K562 (cell line): ENCODE data around the gene CPED1. TPM values are rescaled to one million over a fixed set of nuclear protein-coding genes. Genes with fewer than 3 reads are reported as not detected.

Source experiments
- BMI1 ChIP-seq: fragments of 150-350 bp; IDR thresholded peaks from 2 replicates; pipeline ENCODE4 v1.6.1; 2014; ENCODE audit warnings: low read length
- GABPB2 ChIP-seq: fragments of 250-450 bp; sonication (Bioruptor Pico); conservative IDR thresholded peaks from 2 replicates; pipeline ENCODE4 v1.5.1; 2021; ENCODE audit warnings: mild to moderate bottlenecking
- HSF4 ChIP-seq: fragments of 250-450 bp; sonication (Bioruptor Pico); IDR thresholded peaks from 2 replicates; pipeline ENCODE4 v2.1.2; 2022; ENCODE audit warnings: mild to moderate bottlenecking, moderate library complexity, borderline replicate concordance
- MCM3 ChIP-seq: fragments of 450-650 bp; IDR thresholded peaks from 2 replicates; pipeline ENCODE4 v1.6.1; 2016
- MEF2A ChIP-seq: IDR thresholded peaks from 2 replicates; pipeline ENCODE4 v1.6.1; 2011; ENCODE audit warnings: low read depth, mild to moderate bottlenecking, low read length, moderate library complexity; ENCODE audit not compliant: control insufficient read depth
- NR1H2 ChIP-seq: sonication (generic); formaldehyde crosslinking; IDR thresholded peaks from 2 replicates; pipeline ENCODE4 v1.4.0; 2020; ENCODE audit warnings: mild to moderate bottlenecking, missing genetic modification reagents
- PHF21A ChIP-seq: fragments of 450-650 bp; IDR thresholded peaks from 2 replicates; pipeline ENCODE4 v1.6.1; 2017; ENCODE audit warnings: low read depth, borderline replicate concordance
- RBM22 ChIP-seq: fragments of 200-400 bp; formaldehyde crosslinking; IDR thresholded peaks from 2 replicates; pipeline ENCODE4 v1.6.1; 2018; ENCODE audit warnings: low read length, low read depth; ENCODE audit not compliant: poor library complexity, severe bottlenecking
- RBM34 ChIP-seq: fragments of 200-400 bp; formaldehyde crosslinking; IDR thresholded peaks from 2 replicates; pipeline ENCODE4 v1.6.1; 2018; ENCODE audit warnings: low read length, borderline replicate concordance; ENCODE audit not compliant: insufficient read depth
- RFX5 ChIP-seq: IDR thresholded peaks from 2 replicates; pipeline ENCODE4 v1.6.1; 2011; ENCODE audit warnings: low read depth, mild to moderate bottlenecking, improper control_type of control experiment, low read length
- TAL1 ChIP-seq: fragments of 450-650 bp; IDR thresholded peaks from 2 replicates; pipeline ENCODE4 v1.6.1; 2016; ENCODE audit warnings: mild to moderate bottlenecking
- TRIM24 ChIP-seq, 2 experiments: fragments of 450-650 bp; IDR thresholded peaks; 2 replicates each; pipeline ENCODE4 v1.6.1; 2016
- ZNF263 ChIP-seq: sonication (generic); formaldehyde crosslinking; IDR thresholded peaks from 2 replicates; pipeline ENCODE4 v1.8.0; 2022; ENCODE audit warnings: mild to moderate bottlenecking, missing genetic modification reagents, borderline replicate concordance
- ZNF431 ChIP-seq: sonication (generic); formaldehyde crosslinking; IDR thresholded peaks from 2 replicates; pipeline ENCODE4 v1.8.0; 2022; ENCODE audit warnings: mild to moderate bottlenecking, missing genetic modification reagents
- ZNF780A ChIP-seq: fragments of 250-450 bp; sonication (Bioruptor Pico); IDR thresholded peaks from 2 replicates; pipeline ENCODE4 v1.5.0; 2021; ENCODE audit warnings: mild to moderate bottlenecking
- ZSCAN29 ChIP-seq: fragments of 450-650 bp; IDR thresholded peaks from 2 replicates; pipeline ENCODE4 v1.6.1; 2017
- polyA plus RNA-seq, 8 experiments: library from polyadenylated mRNA; depleted of rRNA in 4 of 8; stranded (reverse) in 5 of 8; unstranded in 3 of 8; fragments of >200 nt; fragmentation: Nextera tagmentation in 2 of 8; fragmentation: Illumina TruSeq in 1 of 8; extraction: Ambion mirVana in 2 of 8; extraction: Trizol in 1 of 8; gene quantifications; 2 replicates each; pipeline versions ENCODE4 v1.2.1 to v1.2.3, GENCODE V29; 2011 to 2014; ENCODE audit warnings: inconsistent platforms in 1 of 8, missing spikeins in 1 of 8
- total RNA-seq, 7 experiments: library from RNA; depleted of rRNA in 6 of 7; stranded (reverse); fragments of >200 nt in 6 of 7; fragmentation: Illumina TruSeq in 2 of 7; extraction: Trizol in 2 of 7; gene quantifications; 2 replicates each; pipeline versions ENCODE4 v1.2.1 to v1.2.3, GENCODE V29; 2011 to 2021; ENCODE audit warnings: low replicate concordance in 1 of 7
- TF ChIP-seq, protein P1 (sequence below): fragments of 450-650 bp; formaldehyde crosslinking; IDR thresholded peaks from 2 replicates; pipeline ENCODE4 v1.4.0; 2022; ENCODE audit warnings: missing genetic modification characterization
- TF ChIP-seq, protein P2 (sequence below): fragments of 250-450 bp; sonication (Bioruptor Pico); IDR thresholded peaks from 2 replicates; pipeline ENCODE4 v1.4.0; 2020; ENCODE audit warnings: mild to moderate bottlenecking, moderate library complexity
- TF ChIP-seq, protein P3 (sequence below): fragments of 250-450 bp; sonication (Bioruptor Pico); IDR thresholded peaks from 2 replicates; pipeline ENCODE4 v1.4.0; 2020; ENCODE audit warnings: mild to moderate bottlenecking, moderate library complexity, borderline replicate concordance
- TF ChIP-seq, protein P4 (sequence below): fragments of 250-450 bp; sonication (Bioruptor Pico); IDR thresholded peaks from 2 replicates; pipeline ENCODE4 v1.9.0; 2021; ENCODE audit warnings: mild to moderate bottlenecking, inconsistent platforms

CPED1 gene
- total and polyA plus RNA-seq, 9 of the 15 experiments (the other 6 are each of a cell fraction or from before 2014, with no cell fraction given) = 195 to 393 (median 290) TPM

DNA sequence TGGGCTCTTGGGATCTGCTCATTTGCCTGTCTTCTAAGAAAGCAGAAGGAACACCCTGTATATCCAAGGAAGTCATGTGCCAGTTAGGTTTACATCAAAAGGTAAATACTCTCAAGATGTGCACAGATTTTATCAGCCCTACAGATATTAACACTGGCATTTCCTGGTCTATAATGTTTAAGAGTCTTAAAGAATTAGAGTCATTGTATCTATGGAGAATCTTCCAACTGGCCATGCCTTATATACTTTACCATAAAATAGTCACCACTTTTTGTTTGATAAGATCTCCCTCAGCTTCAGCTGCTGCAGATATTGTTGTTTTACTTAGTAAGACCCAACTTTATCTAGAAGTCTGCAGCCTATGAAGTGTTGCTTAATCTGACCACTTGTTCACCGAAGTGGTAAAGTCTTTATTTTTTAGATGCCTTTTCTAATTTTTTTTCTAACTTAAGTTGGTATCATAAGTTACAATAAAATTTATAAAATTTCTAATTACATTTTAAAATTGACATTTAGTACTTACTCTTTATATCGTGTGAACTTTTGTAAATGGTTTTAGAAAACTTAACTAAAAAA lies 58.5 kb downstream of the CPED1 start (continued):
- TF ChIP-seq, protein P1, sequence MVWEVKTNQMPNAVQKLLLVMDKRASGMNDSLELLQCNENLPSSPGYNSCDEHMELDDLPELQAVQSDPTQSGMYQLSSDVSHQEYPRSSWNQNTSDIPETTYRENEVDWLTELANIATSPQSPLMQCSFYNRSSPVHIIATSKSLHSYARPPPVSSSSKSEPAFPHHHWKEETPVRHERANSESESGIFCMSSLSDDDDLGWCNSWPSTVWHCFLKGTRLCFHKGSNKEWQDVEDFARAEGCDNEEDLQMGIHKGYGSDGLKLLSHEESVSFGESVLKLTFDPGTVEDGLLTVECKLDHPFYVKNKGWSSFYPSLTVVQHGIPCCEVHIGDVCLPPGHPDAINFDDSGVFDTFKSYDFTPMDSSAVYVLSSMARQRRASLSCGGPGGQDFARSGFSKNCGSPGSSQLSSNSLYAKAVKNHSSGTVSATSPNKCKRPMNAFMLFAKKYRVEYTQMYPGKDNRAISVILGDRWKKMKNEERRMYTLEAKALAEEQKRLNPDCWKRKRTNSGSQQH = no peak
- TF ChIP-seq, protein P2, sequence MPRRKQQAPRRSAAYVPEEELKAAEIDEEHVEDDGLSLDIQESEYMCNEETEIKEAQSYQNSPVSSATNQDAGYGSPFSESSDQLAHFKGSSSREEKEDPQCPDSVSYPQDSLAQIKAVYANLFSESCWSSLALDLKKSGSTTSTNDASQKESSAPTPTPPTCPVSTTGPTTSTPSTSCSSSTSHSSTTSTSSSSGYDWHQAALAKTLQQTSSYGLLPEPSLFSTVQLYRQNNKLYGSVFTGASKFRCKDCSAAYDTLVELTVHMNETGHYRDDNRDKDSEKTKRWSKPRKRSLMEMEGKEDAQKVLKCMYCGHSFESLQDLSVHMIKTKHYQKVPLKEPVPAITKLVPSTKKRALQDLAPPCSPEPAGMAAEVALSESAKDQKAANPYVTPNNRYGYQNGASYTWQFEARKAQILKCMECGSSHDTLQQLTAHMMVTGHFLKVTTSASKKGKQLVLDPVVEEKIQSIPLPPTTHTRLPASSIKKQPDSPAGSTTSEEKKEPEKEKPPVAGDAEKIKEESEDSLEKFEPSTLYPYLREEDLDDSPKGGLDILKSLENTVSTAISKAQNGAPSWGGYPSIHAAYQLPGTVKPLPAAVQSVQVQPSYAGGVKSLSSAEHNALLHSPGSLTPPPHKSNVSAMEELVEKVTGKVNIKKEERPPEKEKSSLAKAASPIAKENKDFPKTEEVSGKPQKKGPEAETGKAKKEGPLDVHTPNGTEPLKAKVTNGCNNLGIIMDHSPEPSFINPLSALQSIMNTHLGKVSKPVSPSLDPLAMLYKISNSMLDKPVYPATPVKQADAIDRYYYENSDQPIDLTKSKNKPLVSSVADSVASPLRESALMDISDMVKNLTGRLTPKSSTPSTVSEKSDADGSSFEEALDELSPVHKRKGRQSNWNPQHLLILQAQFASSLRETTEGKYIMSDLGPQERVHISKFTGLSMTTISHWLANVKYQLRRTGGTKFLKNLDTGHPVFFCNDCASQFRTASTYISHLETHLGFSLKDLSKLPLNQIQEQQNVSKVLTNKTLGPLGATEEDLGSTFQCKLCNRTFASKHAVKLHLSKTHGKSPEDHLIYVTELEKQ (CRISPR knock-in tag) = no peak
- TF ChIP-seq TAL1 = peak; percentile 85
- no peak for TF ChIP-seq PHF21A
- no peak for TF ChIP-seq GABPB2 (CRISPR knock-in tag)
- no peak for TF ChIP-seq ZNF780A
- peak in 1 of 2 experiments; percentile 86; a peak in 3 of 4 replicates for TF ChIP-seq TRIM24 (IDR thresholded peaks at IDR 0.05)
- TF ChIP-seq ZNF431 (CRISPR knock-in tag) = no peak
- TF ChIP-seq NR1H2 (CRISPR knock-in tag) = no peak
- TF ChIP-seq RBM34 = no peak
- TF ChIP-seq, protein P3, sequence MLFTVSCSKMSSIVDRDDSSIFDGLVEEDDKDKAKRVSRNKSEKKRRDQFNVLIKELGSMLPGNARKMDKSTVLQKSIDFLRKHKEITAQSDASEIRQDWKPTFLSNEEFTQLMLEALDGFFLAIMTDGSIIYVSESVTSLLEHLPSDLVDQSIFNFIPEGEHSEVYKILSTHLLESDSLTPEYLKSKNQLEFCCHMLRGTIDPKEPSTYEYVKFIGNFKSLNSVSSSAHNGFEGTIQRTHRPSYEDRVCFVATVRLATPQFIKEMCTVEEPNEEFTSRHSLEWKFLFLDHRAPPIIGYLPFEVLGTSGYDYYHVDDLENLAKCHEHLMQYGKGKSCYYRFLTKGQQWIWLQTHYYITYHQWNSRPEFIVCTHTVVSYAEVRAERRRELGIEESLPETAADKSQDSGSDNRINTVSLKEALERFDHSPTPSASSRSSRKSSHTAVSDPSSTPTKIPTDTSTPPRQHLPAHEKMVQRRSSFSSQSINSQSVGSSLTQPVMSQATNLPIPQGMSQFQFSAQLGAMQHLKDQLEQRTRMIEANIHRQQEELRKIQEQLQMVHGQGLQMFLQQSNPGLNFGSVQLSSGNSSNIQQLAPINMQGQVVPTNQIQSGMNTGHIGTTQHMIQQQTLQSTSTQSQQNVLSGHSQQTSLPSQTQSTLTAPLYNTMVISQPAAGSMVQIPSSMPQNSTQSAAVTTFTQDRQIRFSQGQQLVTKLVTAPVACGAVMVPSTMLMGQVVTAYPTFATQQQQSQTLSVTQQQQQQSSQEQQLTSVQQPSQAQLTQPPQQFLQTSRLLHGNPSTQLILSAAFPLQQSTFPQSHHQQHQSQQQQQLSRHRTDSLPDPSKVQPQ (CRISPR knock-in tag) = no peak
- TF ChIP-seq, protein P4, sequence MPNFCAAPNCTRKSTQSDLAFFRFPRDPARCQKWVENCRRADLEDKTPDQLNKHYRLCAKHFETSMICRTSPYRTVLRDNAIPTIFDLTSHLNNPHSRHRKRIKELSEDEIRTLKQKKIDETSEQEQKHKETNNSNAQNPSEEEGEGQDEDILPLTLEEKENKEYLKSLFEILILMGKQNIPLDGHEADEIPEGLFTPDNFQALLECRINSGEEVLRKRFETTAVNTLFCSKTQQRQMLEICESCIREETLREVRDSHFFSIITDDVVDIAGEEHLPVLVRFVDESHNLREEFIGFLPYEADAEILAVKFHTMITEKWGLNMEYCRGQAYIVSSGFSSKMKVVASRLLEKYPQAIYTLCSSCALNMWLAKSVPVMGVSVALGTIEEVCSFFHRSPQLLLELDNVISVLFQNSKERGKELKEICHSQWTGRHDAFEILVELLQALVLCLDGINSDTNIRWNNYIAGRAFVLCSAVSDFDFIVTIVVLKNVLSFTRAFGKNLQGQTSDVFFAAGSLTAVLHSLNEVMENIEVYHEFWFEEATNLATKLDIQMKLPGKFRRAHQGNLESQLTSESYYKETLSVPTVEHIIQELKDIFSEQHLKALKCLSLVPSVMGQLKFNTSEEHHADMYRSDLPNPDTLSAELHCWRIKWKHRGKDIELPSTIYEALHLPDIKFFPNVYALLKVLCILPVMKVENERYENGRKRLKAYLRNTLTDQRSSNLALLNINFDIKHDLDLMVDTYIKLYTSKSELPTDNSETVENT (CRISPR knock-in tag) = no peak
- TF ChIP-seq ZSCAN29 = no peak
- TF ChIP-seq BMI1 = no peak
- no peak for TF ChIP-seq MCM3
- TF ChIP-seq HSF4 (CRISPR knock-in tag) = peak; percentile 80; the same call in 1 of the 2 replicates
- TF ChIP-seq RFX5 = no peak
- TF ChIP-seq MEF2A = no peak
- no peak for TF ChIP-seq ZNF263 (CRISPR knock-in tag)
- no peak for TF ChIP-seq RBM22
